ENCODE results near the gene SLC9A9. TPM values are rescaled to one million over a fixed set of nuclear protein-coding genes. Genes with fewer than 3 reads are reported as not detected.

The SLC9A9 gene
- total RNA-seq, 1 donor from 2014 or later = 35.2 TPM

Other genes starting within 250 kb of the SLC9A9 start
- 51.1 TPM for gene DIPK2A, start 123.4 kb upstream of the SLC9A9 start, total RNA-seq